T-helper 2 cell treated with Interferon-gamma antibody and Interleukin-4, amounts not matched to agents 100 ng/mL and 5 ng/mL, for 36 hours (primary cell): ENCODE measurements around the gene PIK3C3. TPM values are rescaled to one million over a fixed set of nuclear protein-coding genes. Genes with fewer than 3 reads are reported as not detected.

ENCODE experiments used
- intact Hi-C: fragments of 100-400 bp; cut with micrococcal nuclease; formaldehyde crosslinking; loops from one replicate; pipeline ENCODE4 v1.15.1; 2023
- total RNA-seq: library from RNA; stranded (reverse); gene quantifications from 2 replicates; pipeline ENCODE4 v1.2.3, GENCODE V29; 2022

PIK3C3 gene
- total RNA-seq = 42.4 and 44.1 TPM in 2 replicates

DNA sequence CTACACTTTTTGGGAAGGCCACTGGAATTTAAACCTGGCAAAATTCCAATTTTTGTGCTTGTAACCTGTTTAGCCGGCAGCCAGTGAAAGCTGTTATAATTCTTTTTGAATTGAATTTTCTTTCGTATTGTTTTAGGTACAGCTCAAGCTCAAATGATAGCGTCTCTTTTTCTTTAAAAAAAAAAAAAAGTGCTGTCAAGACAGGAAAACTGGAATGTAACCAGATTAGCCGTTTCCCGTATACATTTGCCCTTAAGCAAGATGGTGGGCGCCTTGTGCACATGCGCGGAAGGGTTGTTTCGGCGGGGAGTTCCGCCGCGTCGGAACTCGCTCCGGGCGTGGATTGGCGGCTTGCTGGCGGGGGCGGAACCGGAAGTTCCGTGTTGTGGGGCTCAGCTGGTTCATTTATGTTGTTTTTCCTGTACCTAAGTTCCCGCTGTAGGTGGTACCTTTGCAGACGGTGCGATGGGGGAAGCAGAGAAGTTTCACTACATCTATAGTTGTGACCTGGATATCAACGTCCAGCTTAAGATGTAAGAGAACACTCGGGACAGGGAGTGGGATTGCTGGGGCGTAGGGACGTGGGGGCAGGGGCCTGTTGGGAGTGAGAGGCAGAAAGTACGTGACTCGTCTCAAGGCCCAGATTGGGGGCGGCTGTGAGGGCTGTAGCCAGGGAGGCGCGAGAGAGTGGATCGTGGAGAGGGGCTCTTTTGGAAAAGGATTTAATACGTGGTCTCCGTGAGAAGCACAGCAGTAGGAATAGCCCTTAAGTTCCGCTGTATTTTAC lies at the start of gene PIK3C3:
PIK3C3 (plus strand) TSS at position 408 of the 787 bp plus-strand sequence; CDS start at position 466, 58 bp downstream.
- intact Hi-C loops = loop anchor here (5.0 kb wide), 1 partner anchor 72 kb away; no protein-coding TSS in a partner anchor

DNA sequence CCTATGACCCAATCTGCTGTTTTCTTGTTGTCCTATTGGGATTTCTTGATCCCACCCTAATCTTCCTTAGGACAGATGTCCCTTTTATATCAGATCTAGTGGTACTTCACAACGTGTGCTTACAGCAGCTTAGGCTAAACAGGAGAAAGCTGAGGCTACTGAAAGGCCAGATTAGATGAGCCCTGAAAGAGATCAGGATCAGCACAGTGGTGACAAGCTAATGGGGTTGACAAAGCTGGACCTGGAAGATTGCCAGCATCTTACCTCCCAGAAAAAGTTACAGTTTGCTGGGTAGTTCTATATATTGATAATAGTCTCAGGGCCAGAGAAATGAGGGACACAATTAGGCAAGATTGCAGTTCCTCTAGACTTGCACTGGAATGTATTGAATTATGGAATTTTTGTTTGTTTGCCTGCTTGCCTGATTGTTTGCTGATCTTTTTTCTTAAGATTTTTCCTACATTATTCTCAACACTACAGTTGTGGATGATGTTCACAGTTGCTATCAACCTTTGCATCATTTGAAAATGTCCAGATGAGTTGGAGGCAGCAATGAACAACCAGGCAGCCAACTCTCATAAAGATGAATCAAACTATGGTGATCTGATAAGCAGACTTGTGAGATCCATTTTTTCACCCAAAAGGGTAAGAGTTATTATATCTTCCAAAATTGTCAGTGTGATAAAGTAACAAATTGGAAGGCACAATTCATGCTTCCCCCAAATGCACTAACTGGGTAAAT lies 49.1 kb upstream of the PIK3C3 start:
- intact Hi-C loops = loop anchor here (10.0 kb wide), 1 partner anchor 971 kb away; no protein-coding TSS in a partner anchor

DNA sequence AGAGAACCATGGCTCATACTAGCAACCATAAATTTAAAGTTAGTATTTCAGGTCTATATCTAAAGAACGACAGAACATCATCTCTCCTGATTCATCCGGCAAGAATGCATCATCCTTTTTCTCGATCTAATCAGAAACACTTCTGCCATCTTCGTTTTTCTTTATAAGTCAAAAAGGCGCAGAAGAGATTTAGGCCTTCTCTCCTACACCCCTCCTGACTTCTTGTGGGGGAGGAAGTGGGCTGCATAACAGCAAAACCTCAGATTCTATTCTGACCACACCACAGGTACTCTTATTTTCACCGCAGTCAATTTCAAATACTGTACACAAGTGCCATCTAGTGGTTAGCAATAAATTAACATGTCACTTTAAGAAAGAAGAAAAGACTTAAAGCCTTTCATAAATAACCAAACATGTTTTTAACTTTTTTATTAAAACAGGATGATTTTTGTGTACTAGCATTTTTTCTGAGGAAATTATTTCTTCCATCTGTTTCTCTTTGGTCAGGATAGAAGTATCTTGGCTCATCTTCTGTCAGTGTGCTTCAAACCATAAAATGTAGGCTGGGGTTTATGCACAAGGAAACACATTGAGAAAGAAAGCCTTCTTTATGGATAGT lies 48.4 kb upstream of the PIK3C3 start:
- intact Hi-C loops = loop anchor here (10.0 kb wide), 1 partner anchor 972 kb away; no protein-coding TSS in a partner anchor

DNA sequence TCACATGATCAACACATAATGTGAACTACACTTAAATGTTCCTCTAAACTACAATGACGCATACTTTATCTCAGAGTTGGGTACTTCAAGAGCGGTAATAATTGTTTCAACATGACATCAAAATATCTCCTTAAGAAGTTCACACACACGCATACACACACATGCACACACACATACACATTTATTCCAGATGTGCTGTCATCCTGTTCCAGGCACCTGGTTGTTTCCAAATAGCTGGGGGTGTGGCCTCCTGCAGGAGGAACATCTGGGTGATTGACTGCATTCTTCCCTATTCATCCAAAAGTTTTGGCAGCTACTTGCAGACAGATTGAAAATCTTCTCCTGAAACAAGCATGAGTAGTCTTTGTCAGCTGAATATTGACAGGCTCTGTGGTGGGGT lies 37.9 kb upstream of the PIK3C3 start:
- intact Hi-C loops = no loop called here

DNA sequence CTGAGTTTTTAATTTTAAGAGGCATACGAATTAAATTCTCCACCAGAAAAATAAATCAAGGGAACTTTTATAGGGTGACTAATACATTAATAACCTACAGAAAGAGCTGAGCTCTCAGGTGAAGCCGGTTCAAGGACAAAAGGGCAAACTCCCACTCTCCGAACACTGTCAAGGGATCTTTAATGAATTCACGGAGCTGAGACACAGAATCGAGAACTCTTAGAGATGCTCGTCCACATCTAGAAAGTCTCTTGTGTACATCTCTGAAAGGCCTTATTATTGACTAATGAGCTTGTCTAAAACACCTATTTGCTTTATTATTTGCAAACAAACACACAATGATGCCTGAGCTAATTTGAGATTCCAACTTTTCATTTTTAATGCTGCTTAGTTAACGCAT lies 33.3 kb upstream of the PIK3C3 start:
- intact Hi-C loops = no loop called here

DNA sequence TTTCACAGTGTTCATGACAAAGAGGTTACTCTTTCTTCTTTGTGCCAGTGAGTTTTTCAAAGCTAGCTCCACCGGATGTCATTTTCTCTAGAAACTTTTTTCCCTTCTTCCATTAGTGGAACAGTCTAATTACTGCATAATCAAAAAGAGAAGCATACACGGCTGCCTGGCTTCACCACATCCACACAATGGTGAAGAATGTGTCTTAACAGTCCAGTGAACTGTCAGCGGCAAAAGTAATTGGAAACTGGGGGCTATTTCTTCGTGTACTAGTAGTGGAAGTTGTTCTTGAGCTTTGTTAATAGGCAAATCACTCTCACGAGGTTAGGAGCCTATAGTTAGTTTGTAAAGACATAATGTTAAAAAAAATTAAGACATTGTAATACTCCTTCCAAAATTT lies 32.9 kb upstream of the PIK3C3 start:
- intact Hi-C loops = no loop called here

DNA sequence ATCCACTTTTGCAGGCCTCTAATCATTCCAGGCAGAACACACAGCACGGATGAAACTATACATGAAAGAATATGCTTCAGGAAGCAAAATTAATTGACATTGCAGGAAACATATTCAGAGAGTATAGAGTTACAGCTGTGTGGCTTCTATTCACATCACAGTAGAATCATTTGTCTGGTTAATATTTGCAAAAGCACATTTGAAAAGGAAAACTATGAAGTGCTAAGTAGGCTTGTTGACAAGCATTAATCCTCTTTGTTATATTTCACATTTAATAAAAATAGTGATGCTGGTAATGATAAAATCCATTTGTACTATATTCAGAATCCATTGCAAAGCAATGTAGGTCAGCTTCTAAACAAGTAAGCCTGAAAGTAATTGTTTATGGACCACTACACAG lies 32.2 kb upstream of the PIK3C3 start:
- intact Hi-C loops = no loop called here

DNA sequence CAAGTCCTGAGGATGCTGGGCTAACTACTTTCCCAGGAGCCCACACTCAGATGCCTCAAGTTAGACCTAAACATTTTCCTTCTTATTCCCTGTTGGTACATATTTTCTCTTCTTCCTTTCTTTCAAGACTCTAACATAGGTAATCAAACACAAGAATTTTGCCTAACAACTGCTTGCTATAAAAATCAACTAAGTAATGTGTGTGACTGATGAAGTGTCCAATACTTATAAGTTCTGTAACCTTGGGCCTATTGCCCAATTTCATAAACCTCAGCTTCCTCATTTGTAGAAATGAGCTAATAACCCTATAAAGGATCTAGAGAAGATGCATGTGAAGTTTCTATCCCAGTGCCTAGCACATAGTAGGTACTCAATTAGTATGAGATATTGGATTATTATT lies 31.6 kb upstream of the PIK3C3 start:
- intact Hi-C loops = no loop called here

DNA sequence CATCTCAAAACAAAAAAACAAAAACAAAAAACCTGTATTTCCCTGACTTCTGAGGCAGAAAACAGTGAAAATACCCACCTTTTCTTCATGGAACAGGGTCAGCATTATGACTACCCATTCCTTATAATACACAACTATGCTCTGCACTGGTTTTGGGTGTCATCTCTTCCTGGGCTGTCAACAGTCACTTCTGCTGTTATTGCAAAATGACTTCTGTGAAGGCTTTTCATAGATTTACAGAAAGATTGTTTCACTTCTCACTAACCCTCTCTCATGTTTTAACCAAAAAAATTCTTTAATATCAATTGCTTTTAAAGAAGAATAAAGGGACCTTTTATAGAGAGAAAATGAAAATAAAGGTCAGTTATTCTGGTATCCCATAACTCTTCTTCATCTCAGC lies 26.5 kb upstream of the PIK3C3 start:
- intact Hi-C loops = no loop called here

DNA sequence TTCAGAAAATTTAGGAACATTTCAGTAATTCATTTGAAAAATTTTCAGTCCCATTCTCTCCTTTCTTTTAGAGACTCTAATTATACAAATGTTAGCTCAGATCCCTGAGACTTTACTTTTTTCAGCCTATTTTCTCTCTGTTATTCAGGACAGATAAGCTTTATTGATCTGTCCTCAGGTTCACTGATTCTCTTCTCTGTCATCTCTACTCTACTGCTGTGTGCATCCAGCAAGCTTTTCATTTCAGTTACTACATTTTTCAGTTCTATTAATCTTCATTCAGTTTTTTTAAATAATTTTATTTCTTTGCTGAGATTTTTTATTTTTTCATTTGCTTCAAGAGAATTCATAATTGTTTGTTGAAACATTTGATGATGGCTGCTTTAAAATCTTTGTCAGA lies 22.1 kb upstream of the PIK3C3 start:
- intact Hi-C loops = no loop called here

DNA sequence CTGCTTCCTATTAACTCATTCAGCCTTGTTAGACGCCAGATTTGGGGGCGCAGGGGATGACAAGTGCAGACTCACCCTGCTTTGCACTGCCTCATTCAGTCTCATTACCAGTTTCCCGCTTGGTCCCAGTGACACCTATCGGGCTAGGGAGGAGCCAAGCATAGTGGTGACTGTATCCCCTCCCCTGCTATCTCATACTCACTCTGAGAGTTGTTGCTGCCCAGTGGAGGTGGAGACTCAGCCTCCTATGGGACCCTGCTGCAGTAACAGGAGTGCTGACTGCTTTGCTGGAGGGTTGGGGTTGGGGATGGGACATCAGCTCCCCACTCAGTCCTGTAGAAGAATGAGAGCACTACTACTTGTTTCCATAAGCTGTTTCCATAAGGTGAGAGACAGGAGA lies 21.3 kb upstream of the PIK3C3 start:
- intact Hi-C loops = no loop called here

DNA sequence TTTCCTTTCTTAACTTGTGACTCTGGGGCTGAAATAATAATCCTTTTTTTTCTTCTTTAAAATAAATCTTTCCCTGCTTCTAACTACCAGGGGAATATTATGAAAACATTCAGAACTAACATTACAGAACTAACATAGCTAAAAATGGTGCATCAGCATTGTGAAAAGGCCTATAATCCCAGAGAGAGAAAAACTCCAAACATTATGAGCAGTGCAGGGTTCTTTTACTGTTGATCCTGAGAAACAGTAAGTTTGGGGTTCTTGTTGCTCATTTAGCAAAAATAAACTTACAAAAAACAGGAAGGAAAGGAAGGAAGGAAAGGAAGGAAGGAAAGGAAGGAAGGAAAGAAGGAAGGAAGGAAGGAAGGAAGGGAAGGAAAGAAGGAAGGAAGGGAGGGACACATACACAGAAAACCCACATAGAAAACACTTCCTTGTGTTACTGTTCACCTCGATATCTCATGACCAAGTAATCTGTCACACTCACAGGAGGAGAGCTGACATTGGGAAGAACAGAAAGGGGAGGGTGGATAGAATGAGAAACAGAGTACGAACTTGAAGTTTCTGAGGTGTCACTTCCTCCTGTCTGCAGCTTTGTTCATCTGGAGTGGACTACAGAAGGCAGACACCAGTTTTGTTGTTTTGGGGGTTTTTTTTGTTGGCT lies 18.4 kb upstream of the PIK3C3 start:
- intact Hi-C loops = no loop called here

DNA sequence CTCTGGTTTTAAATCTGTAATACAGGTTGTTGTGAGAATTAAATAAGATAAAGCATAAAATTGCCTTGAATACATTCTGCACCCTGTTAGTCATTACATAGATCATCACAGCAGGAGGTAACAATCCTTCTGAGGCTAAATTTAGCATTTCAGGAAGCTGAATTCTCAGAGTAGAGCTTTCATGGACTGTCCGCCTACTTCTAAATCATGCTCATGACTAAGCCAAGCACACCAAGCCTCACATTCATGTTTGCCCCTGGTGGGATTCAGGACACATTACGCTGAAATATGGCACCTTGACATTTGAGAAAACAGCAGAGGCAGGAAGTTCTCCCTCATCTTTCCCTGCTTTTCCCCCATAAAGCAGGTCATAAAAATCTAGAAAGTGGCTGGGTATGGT lies 16.6 kb upstream of the PIK3C3 start:
- intact Hi-C loops = no loop called here

DNA sequence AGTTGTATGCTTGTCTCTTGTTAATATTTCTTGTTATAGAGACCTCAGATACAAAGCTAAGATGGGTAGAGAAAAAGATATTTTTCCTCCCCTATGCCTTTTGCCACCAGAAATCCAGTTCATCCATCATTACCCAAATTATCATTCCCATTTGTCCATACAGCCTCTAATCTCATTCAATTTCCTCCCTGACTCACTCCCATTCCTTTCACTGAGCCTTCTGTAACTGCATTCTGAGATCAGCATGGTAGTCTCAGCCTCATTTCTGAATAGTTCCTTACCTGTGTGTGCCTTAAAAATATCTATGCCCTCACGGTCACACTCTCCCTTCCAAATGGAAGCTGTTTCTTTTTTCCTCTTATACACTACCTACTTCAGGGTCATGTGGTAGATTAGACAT lies 15.7 kb upstream of the PIK3C3 start:
- intact Hi-C loops = no loop called here

DNA sequence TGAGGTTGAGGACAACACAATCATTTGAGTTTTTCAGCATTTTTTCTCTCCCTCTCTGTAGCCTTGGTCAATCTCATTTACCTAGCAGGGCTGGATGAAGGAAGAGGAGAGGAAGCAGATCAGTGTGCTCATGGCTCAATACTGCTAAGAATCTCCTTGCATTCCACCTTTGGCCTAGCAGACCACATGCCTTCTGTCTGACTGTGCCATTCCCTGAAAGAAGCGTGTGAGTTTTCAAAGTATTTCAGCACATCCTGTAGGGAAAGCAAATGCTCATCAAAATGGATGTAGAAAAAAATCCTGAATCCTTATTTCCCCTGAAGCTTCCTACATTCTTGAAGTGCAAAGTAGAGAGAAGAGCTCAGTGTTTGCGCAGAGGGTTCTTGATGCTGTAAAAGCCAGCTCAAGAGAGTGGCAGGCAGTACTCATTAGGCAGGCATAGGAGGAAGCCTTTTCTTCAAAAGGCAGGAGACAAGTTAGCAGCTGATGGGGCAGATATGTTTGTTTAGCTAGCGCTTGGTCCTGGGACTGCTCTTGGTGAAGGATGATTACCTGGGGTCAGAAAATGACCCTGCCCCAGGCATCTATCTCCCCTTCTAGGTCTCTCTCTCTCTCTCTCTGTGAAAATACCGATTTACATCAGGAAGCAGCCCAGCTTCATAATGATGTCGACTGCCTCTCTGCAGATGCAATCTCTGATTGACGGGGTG lies 14.4 kb upstream of the PIK3C3 start:
- intact Hi-C loops = no loop called here

DNA sequence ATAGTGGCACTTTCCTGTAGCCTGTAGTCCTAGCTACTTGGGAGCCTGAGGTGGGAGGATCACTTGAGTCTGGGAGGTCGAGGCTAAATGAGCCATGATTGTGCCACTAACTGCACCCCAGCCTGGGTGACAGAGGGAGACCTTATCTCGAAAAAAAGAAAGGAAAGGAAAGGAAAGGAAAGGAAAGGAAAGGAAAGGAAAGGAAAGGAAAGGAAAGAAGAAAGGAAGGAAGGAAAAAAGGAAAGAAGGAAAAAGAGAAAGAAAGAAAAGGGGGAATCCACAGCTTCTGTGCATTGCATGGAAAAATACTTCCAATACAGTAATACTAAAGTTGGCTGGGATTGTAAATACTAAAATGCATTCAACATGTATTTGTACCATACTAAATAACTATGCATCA lies 12.8 kb upstream of the PIK3C3 start:
- intact Hi-C loops = no loop called here

DNA sequence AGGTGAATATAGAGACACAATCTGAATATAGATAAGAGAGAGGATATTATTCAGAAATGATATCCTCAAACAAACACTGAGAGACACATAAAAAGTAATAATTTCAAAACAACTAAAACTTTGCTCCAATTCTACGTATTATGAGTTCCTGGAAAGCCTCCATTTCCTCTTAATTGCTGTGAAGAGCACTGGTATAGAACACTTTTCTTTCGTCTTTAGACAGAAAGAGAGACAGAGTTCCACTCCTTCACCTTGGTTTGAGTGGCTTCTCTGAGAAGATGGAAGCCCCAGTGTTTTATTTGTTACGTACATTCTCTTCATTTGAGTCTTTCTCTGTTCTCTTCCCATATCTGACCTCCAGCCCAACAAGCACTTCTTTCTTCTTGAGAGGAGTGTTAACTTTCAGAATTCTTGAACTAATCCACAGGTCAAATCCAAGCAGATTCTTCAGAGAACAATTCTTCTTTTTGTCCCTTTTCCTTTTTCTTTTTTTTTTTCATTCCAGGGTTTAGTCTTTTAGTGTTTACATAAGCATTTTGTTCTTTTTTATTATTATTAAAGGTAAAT lies 6.4 kb upstream of the PIK3C3 start:
- intact Hi-C loops = no loop called here

DNA sequence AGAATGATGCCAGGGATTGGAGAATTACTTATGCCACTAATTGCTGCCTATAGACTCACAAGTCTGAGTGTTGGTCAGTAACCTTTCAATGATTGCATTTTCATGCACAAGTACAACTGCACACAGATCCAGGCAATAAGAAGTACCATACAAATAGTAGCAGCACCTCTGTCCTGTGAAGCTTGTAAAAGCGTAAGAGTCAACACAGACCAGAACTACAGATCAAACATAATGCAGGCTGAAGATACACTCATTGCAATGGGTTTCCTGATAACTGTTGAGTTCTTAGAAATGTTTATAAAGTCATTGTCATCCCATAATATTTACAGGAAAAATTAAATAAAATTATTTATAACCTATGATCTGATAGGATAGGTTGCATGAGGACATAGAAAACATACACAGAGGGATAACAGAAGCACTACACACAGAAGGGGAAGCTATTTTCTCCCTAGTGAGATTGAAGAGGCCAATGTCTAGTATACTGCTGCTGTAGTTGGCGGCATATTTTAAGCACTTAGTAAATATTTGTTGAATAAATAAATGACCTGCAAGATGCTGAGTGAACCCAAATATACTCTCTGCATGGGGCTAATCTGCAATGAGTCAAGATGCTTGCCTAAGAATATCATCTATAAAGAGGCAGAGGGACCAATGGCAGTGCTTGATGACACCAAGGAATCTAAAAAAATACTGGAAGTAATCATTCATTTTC lies 5.7 kb upstream of the PIK3C3 start:
- intact Hi-C loops = no loop called here

DNA sequence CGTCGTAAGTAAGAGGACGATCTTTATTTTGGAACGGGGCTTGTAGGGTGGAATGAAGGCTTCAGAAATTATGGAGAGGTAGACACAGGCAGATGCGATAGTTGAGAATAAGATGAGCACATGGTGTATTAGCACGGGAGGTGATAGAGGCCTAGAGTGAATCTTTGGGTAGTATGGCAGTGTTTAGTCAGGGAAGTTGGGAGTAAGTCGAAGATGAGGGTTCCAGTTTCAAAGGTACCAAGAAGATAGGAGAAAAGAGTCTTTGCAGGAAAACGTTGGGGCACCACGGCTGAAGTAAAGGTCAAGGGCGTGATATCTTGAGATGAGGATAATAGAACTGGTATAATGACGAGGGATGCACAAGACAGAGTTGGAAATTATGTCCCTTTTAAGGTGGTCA lies 654 bp downstream of the PIK3C3 start:
- intact Hi-C loops = loop anchor here (5.0 kb wide), 1 partner anchor 72 kb away; no protein-coding TSS in a partner anchor

DNA sequence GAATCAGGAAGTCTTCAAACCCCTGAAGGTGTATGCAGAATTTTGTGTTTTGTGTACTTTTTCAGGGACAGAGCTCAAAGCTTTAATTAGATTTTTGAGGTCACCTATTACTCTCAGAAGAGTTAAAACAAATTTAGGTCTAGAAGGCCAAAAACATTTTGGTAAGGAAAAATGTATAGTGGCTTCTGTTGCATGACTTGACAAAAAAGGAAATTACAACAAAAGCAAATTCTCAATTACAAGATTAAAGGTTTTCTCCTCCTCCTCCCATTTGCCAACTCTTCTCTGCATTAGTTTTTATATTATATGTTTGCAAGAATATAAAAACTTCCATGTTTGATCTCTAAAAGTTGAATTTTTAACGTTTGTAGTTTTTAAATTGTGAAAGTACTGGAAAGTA lies 4.0 kb downstream of the PIK3C3 start:
- intact Hi-C loops = loop anchor here (5.0 kb wide), 1 partner anchor 68 kb away; no protein-coding TSS in a partner anchor
